GM21423 (cell line): ENCODE results near the gene PDE8B.

Source experiments
- ATAC-seq: cut with Tn5 transposase; IDR thresholded peaks from one replicate; pipeline ENCODE4 v1.9.1; 2021; ENCODE audit warnings: mild to moderate bottlenecking, moderate library complexity; ENCODE audit not compliant: unreplicated experiment

PDE8B gene

GRCh38 chr5:77189421-77189820 is 21.1 kb upstream of the PDE8B start:
- no peak for ATAC-seq

GRCh38 chr5:77192441-77193050 is 17.9 kb upstream of the PDE8B start:
- ATAC-seq = no peak

- no peak for ATAC-seq
These were observed 15.7 kb upstream of the PDE8B start for GRCh38 chr5:77194762-77195161.

GRCh38 chr5:77197840-77198554 is 12.5 kb upstream of the PDE8B start:
- ATAC-seq = no peak

- no peak for ATAC-seq
These were observed 9.8 kb upstream of the PDE8B start for GRCh38 chr5:77200663-77201062.

- no peak for ATAC-seq
These were observed 8.3 kb upstream of the PDE8B start for GRCh38 chr5:77202145-77202544.

- ATAC-seq = no peak
These were observed 5.5 kb upstream of the PDE8B start for GRCh38 chr5:77204967-77205366.

- no peak for ATAC-seq
These were observed 1.8 kb upstream of the PDE8B start for GRCh38 chr5:77208507-77209163.

GRCh38 chr5:77209495-77210090 is 887 bp upstream of the PDE8B start:
- ATAC-seq = no peak

GRCh38 chr5:77210964-77211690 is 647 bp downstream of the PDE8B start:
- ATAC-seq = no peak

- no peak for ATAC-seq
These were observed 1.2 kb downstream of the PDE8B start for GRCh38 chr5:77211691-77212047.

GRCh38 chr5:77213601-77214000 is 3.1 kb downstream of the PDE8B start:
- no peak for ATAC-seq

GRCh38 chr5:77214151-77214550 is 3.7 kb downstream of the PDE8B start:
- ATAC-seq = no peak

GRCh38 chr5:77218263-77218662 is 7.8 kb downstream of the PDE8B start:
- no peak for ATAC-seq

GRCh38 chr5:77221115-77221514 is 10.6 kb downstream of the PDE8B start:
- ATAC-seq = no peak

GRCh38 chr5:77222722-77223121 is 12.2 kb downstream of the PDE8B start:
- no peak for ATAC-seq

- ATAC-seq = no peak
These were observed 13.2 kb downstream of the PDE8B start for GRCh38 chr5:77223653-77224052.

- ATAC-seq = no peak
These were observed 14.3 kb downstream of the PDE8B start for GRCh38 chr5:77224672-77225355.

- no peak for ATAC-seq
These were observed 15.1 kb downstream of the PDE8B start for GRCh38 chr5:77225531-77225930.

GRCh38 chr5:77229887-77230286 is 19.4 kb downstream of the PDE8B start:
- no peak for ATAC-seq
